WERI-Rb-1 (cell line): ENCODE results near the gene LRP11.
"Not testable (repeated sequence)": the region's sequence is repeated elsewhere in the genome, so short reads cannot be mapped to it uniquely, and the experiment has no call there.

Experiments
- DNase-seq: peaks from one replicate; pipeline ENCODE4 v3.0.0-alpha.2; 2020
- H3K27ac ChIP-seq: fragments of 250-450 bp; sonication (Bioruptor Pico); 2 replicates; pipeline ENCODE4 v1.5.1; 2020; ENCODE audit warnings: mild to moderate bottlenecking, moderate library complexity
- H3K27me3 ChIP-seq: fragments of 250-450 bp; sonication (Bioruptor Pico); 2 replicates; pipeline ENCODE4 v1.5.1; 2021; ENCODE audit warnings: mild to moderate bottlenecking, low read depth, moderate library complexity; ENCODE audit not compliant: insufficient read depth, severe bottlenecking
- H3K36me3 ChIP-seq: fragments of 250-450 bp; sonication (Bioruptor Pico); 2 replicates; pipeline ENCODE4 v1.5.1; 2020; ENCODE audit warnings: mild to moderate bottlenecking, moderate library complexity
- H3K4me3 ChIP-seq: 2 replicates; pipeline ENCODE4 v1.5.1; 2011; ENCODE audit warnings: low read depth, mild to moderate bottlenecking, control low read depth, low read length
- H3K9me3 ChIP-seq: fragments of 250-450 bp; sonication (Bioruptor Pico); 2 replicates; pipeline ENCODE4 v1.5.1; 2021; ENCODE audit warnings: mild to moderate bottlenecking, moderate library complexity; ENCODE audit not compliant: severe bottlenecking
- CTCF ChIP-seq: IDR thresholded peaks from 2 replicates; pipeline ENCODE4 v1.5.1; 2011; ENCODE audit warnings: low read depth, mild to moderate bottlenecking, control low read depth, inconsistent platforms, low read length

LRP11 gene

DNA sequence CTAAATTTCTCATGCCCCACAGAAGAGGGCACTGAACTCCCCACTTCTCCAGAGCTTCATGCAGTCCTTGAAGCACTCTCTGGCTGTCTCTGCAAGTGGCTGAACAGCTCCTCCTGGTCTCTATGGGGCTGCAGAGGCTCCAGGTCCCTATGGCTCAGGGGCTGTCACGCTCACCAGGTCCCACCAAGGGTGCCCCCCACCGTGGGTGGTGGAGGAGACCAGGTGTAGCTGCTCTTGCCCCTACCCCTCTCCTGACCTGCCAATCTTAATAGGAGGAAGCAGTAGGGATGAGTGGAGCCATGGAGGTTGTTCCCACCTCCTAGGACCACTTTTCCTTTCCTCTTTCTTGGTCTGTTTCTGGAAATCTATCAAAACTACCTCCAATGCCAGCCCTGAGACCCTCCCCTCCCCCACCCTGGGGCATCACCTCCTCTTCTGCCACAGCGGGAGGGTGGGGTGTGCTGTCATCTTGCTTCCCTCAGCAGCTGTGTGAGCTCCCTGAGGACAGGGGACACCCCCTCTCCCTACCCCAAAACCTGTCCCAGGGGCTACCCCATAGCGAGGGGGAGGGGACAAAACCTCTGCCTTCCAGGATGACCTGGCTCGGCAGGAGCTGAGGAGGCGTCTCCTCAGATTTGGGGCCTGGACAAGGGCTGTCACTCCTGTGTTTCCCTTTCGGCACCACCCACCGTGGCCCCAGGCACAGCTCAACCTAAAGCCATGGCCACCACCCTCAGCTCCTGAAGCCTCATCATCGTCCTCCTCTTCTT, 45.7 kb upstream of the LRP11 start:
- Histone ChIP-seq H3K9me3 (peaks cover 15% of the 10 kb centered on the region), H3K4me3 (no peak overlapping the region), H3K36me3 (no peaks in the 10 kb centered on the region), H3K27me3 (peaks cover 15% of the 10 kb centered on the region), H3K27ac (no peak overlapping the region)
- TF ChIP-seq CTCF, result no peak
- no peak for DNase-seq

DNA sequence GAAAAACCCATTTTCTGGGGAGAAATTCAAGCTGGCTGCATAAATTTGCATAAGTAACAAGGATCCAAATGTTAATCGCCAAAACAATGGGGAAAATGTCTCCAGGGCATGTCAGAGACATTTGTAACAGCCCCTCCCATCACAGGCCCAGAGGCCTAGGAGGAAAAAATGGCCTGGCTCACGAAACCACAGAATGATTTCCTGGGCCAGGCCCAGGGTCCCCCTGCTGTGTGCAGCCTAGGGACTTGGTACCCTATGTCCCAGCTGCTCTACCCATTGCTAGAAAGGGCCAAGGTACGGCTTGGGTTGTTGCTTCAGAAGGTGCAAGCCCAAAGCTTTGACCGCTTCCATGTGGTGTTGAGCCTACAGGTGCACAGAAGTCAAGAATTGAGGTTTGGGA, 44.3 kb upstream of the LRP11 start:
- not testable (repeated sequence) for H3K4me3 ChIP-seq, DNase-seq, H3K27ac ChIP-seq, H3K36me3 ChIP-seq
- H3K9me3 ChIP-seq, result peaks cover 15% of the 10 kb centered on the region
- peaks cover 15% of the 10 kb centered on the region for H3K27me3 ChIP-seq

DNA sequence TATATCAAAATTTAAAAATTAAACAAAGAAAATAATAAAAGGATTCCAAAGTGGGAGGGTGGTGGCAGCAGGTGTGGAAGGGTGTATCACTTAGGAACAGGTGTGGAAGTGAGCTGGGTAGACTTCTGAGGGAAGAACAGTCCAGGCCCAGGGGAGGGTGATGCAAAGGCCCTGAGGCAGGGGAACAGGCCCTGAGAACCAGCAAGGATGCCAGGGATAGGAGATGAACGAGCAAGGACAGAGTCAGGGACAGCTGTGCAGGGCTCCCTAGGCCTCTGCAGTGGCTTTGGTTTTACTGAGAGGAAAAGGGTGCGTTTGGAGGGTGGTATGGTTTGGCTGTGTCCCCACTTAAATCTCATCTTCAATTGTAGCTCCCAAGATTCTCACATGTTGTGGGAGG, 43.2 kb upstream of the LRP11 start:
- TF ChIP-seq CTCF, result no peak
- no peak for DNase-seq
- Histone ChIP-seq H3K27me3 (peaks cover 15% of the 10 kb centered on the region), H3K9me3 (peaks cover 15% of the 10 kb centered on the region), H3K36me3 (no peaks in the 10 kb centered on the region), H3K27ac (no peak overlapping the region), H3K4me3 (no peak overlapping the region)

DNA sequence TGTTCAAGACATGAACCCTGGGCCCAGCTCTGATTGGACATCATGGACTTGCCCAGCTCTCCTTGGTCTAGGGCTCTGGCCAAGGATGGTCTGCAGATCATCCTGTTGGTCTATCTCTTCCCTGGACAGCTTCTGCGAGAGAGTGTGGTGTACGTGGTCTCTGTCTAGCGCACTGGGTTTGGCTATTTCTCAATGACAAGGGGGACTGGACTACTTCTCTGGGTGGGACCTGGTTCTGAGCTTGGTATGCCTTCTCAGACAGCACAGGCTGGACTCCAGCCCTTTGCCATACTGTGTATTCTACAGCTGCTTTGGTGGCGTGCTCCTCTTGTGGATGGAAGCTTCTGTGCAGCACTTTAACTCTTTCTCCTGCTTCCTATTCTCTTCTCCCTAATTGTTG, 42.2 kb upstream of the LRP11 start:
- Histone ChIP-seq H3K4me3 (no peak overlapping the region), H3K27me3 (peaks cover 12% of the 10 kb centered on the region), H3K27ac (no peak overlapping the region), H3K36me3 (no peaks in the 10 kb centered on the region), H3K9me3 (peaks cover 15% of the 10 kb centered on the region)
- DNase-seq, result no peak
- no peak for TF ChIP-seq CTCF

DNA sequence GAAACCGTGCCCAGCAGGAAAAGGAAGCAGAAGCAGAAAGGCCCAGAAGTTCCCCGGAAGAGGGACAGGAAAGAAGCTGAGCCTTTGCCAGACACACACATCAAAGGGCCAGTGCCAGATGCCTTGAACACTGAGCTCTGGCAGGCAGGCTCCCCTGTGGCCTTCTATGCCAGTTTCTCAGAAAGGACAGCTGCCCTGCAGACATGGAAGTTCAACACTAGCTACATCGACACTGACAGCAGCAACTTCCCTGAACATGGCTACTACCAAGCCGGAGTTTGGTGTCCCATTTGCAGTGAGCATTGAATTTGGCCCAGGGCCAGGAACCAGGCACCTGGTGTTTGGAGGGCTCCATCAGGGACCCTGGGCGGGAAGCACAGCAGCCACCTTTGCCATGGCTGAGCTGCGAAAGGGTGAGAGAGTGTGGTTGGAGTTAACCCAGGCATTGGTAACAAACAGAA, 41.8 kb upstream of the LRP11 start:
- H3K27ac ChIP-seq, result no peak overlapping the region
- no peak for TF ChIP-seq CTCF
- H3K4me3 ChIP-seq, result no peak overlapping the region
- no peaks in the 10 kb centered on the region for H3K36me3 ChIP-seq
- peaks cover 15% of the 10 kb centered on the region for H3K9me3 ChIP-seq
- peaks cover 10% of the 10 kb centered on the region for H3K27me3 ChIP-seq
- DNase-seq, result no peak

GRCh38 chr6:149905371-149905910, 41.3 kb upstream of the LRP11 start:
- TF ChIP-seq CTCF, result no peak
- Histone ChIP-seq H3K9me3 (peaks cover 15% of the 10 kb centered on the region), H3K27me3 (peaks cover 5% of the 10 kb centered on the region), H3K27ac (no peak overlapping the region), H3K36me3 (no peaks in the 10 kb centered on the region), H3K4me3 (no peak overlapping the region)
- no peak for DNase-seq
